H9 (cell line): ENCODE data around the gene CIB4. TPM values are rescaled to one million over a fixed set of nuclear protein-coding genes. Genes with fewer than 3 reads are reported as not detected.

Experiments
- DNase-seq: peaks from one replicate; pipeline ENCODE4 v3.0.0-alpha.2; 2017
- H2AFZ ChIP-seq: one replicate; pipeline ENCODE4 v1.6.1; 2013; ENCODE audit warnings: mild to moderate bottlenecking, low read length, control low read depth, moderate library complexity
- H2AK5ac ChIP-seq: 2 replicates; pipeline ENCODE4 v1.6.1; 2013; ENCODE audit warnings: low read length, control low read depth, mixed read lengths; ENCODE audit not compliant: insufficient read length
- H2BK120ac ChIP-seq: one replicate; pipeline ENCODE4 v1.6.1; 2013; ENCODE audit warnings: low read depth, mild to moderate bottlenecking, low read length, control low read depth, inconsistent platforms; ENCODE audit not compliant: poor library complexity, severe bottlenecking
- H2BK12ac ChIP-seq: 2 replicates; pipeline ENCODE4 v1.6.1; 2013; ENCODE audit warnings: low read length, control low read depth, mixed read lengths, low read depth; ENCODE audit not compliant: insufficient read length
- H2BK15ac ChIP-seq: 2 replicates; pipeline ENCODE4 v1.6.1; 2013; ENCODE audit warnings: low read depth, low read length, control low read depth
- H2BK20ac ChIP-seq: one replicate; pipeline ENCODE4 v1.6.1; 2013; ENCODE audit warnings: low read depth, mild to moderate bottlenecking, low read length, control low read depth, inconsistent platforms; ENCODE audit not compliant: poor library complexity, severe bottlenecking
- H2BK5ac ChIP-seq: 2 replicates; pipeline ENCODE4 v1.6.1; 2013; ENCODE audit warnings: low read length, control low read depth, mixed read lengths; ENCODE audit not compliant: insufficient read length
- H3K14ac ChIP-seq: 2 replicates; pipeline ENCODE4 v1.6.1; 2013; ENCODE audit warnings: low read length, control low read depth; ENCODE audit not compliant: insufficient read depth
- H3K18ac ChIP-seq: 2 replicates; pipeline ENCODE4 v1.6.1; 2013; ENCODE audit warnings: low read depth, mild to moderate bottlenecking, mixed read lengths, low read length, control low read depth; ENCODE audit not compliant: insufficient read length
- H3K23ac ChIP-seq: 2 replicates; pipeline ENCODE4 v1.6.1; 2013; ENCODE audit warnings: low read length, control low read depth, mixed read lengths, low read depth; ENCODE audit not compliant: insufficient read length
- H3K23me2 ChIP-seq: 2 replicates; pipeline ENCODE4 v1.6.1; 2013; ENCODE audit warnings: low read depth, mild to moderate bottlenecking, mixed read lengths, low read length, control low read depth; ENCODE audit not compliant: insufficient read length, poor library complexity, severe bottlenecking
- H3K27ac ChIP-seq: 2 replicates; pipeline ENCODE4 v1.5.1; 2013; ENCODE audit warnings: low read length, control low read depth, mixed read lengths, low read depth; ENCODE audit not compliant: insufficient read length
- H3K27me3 ChIP-seq: 2 replicates; pipeline ENCODE4 v1.6.1; 2013; ENCODE audit warnings: low read length, control low read depth, inconsistent platforms; ENCODE audit not compliant: insufficient read depth
- H3K4ac ChIP-seq: 2 replicates; pipeline ENCODE4 v1.6.1; 2013; ENCODE audit warnings: low read depth, mild to moderate bottlenecking, control low read depth, inconsistent platforms, low read length, moderate library complexity
- H3K4me1 ChIP-seq: 2 replicates; pipeline ENCODE4 v1.6.1; 2013; ENCODE audit warnings: low read length, control low read depth, inconsistent platforms; ENCODE audit not compliant: insufficient read depth
- H3K4me2 ChIP-seq: 2 replicates; pipeline ENCODE4 v1.6.1; 2013; ENCODE audit warnings: low read length, control low read depth, mixed read lengths; ENCODE audit not compliant: insufficient read length, insufficient read depth
- H3K56ac ChIP-seq: 2 replicates; pipeline ENCODE4 v1.6.1; 2013; ENCODE audit warnings: low read depth, mild to moderate bottlenecking, mixed read lengths, low read length, control low read depth; ENCODE audit not compliant: insufficient read length
- H3K79me1 ChIP-seq: 2 replicates; pipeline ENCODE4 v1.6.1; 2013; ENCODE audit warnings: low read depth, mild to moderate bottlenecking, moderate library complexity, low read length, control low read depth, inconsistent platforms; ENCODE audit not compliant: insufficient read depth, poor library complexity, severe bottlenecking
- H3K79me2 ChIP-seq: 2 replicates; pipeline ENCODE4 v1.6.1; 2013; ENCODE audit warnings: low read length, control low read depth, inconsistent platforms; ENCODE audit not compliant: insufficient read depth
- H3K9ac ChIP-seq: 2 replicates; pipeline ENCODE4 v1.6.1; 2013; ENCODE audit warnings: low read length, control low read depth, mixed read lengths; ENCODE audit not compliant: insufficient read length; ENCODE audit errors: extremely low read depth
- H3K9me3 ChIP-seq: one replicate; pipeline ENCODE4 v1.6.1; 2013; ENCODE audit warnings: low read depth, low read length, inconsistent platforms; ENCODE audit not compliant: control insufficient read depth
- H3T11ph ChIP-seq: one replicate; pipeline ENCODE4 v1.6.1; 2013; ENCODE audit warnings: mild to moderate bottlenecking, low read length, control low read depth, inconsistent platforms
- H4K20me1 ChIP-seq: one replicate; pipeline ENCODE4 v1.6.1; 2013; ENCODE audit not compliant: control insufficient read depth, insufficient read length, insufficient read depth
- H4K5ac ChIP-seq: 2 replicates; pipeline ENCODE4 v1.6.1; 2013; ENCODE audit warnings: low read depth, mild to moderate bottlenecking, mixed read lengths, low read length, control low read depth; ENCODE audit not compliant: insufficient read length
- H4K8ac ChIP-seq: replicated peaks from 2 replicates; pipeline ENCODE4 v1.6.1; 2013; ENCODE audit warnings: low read length, control low read depth, mixed read lengths, low read depth; ENCODE audit not compliant: insufficient read length
- H4K91ac ChIP-seq: 2 replicates; pipeline ENCODE4 v1.6.1; 2013; ENCODE audit warnings: low read depth, mild to moderate bottlenecking, moderate library complexity, mixed read lengths, low read length, control low read depth; ENCODE audit not compliant: insufficient read length
- H3K27ac Mint-ChIP-seq, 3 experiments: 2 replicates in 2 of 3; 3 replicates in 1 of 3; pipeline ENCODE4 v1.8.0; 2020 to 2021; ENCODE audit warnings: mixed read lengths in 3 of 3, mild to moderate bottlenecking in 1 of 3, moderate library complexity in 1 of 3
- H3K27me3 Mint-ChIP-seq: 2 replicates; pipeline ENCODE4 v1.8.0; 2021; ENCODE audit warnings: low read depth, mild to moderate bottlenecking, moderate library complexity, mixed read lengths
- H3K36me3 Mint-ChIP-seq, 3 experiments: 2 replicates in 2 of 3; 3 replicates in 1 of 3; pipeline ENCODE4 v1.8.0; 2020 to 2021; ENCODE audit warnings: low read depth in 3 of 3, mixed read lengths in 3 of 3; ENCODE audit not compliant: insufficient read depth in 1 of 3
- H3K4me1 Mint-ChIP-seq, 2 experiments: 2 replicates each; pipeline ENCODE4 v1.8.0; 2020; ENCODE audit warnings: mixed read lengths in 2 of 2
- H3K4me3 Mint-ChIP-seq, 2 experiments: 2 replicates in 1 of 2; 3 replicates in 1 of 2; pipeline ENCODE4 v1.8.0; 2020 to 2021; ENCODE audit warnings: mild to moderate bottlenecking in 2 of 2, mixed read lengths in 2 of 2, moderate library complexity in 1 of 2
- H3K9me3 Mint-ChIP-seq, 2 experiments: 2 replicates in 1 of 2; 3 replicates in 1 of 2; pipeline ENCODE4 v1.8.0; 2020; ENCODE audit warnings: mild to moderate bottlenecking in 2 of 2, mixed read lengths in 2 of 2, moderate library complexity in 1 of 2
- WGBS: extraction: QIAGEN DNeasy Blood & Tissue Kit; methylation state at CpG from one replicate; pipeline ENCODE4 v1.1.7; 2013; ENCODE audit warnings: missing lambda C conversion rate, low lambda C conversion rate, mixed read lengths; ENCODE audit not compliant: insufficient read length; ENCODE audit errors: extremely low coverage; 5-methylcytosine and 5-hydroxymethylcytosine counted together
- total RNA-seq: library from RNA; stranded (reverse); gene quantifications from 2 replicates; pipeline ENCODE4 v1.2.1, GENCODE V29; 2021
- TF ChIP-seq, protein P1 (sequence below): fragments of 200-600 bp; sonication (generic); conservative IDR thresholded peaks from 3 replicates; pipeline ENCODE4 v1.8.0; 2021; ENCODE audit warnings: antibody characterized with exemption, mild to moderate bottlenecking

Gene CIB4
- total RNA-seq, 1 experiment from 2014 or later: not detected

GRCh38 chr2:26685341-26685740 lies 44.2 kb upstream of the CIB4 start:
- H3K4me1 Mint-ChIP-seq: peaks cover 25 to 26% of the 10 kb centered on the region in 2 experiments
- H3K27me3 Mint-ChIP-seq: peaks cover 81% of the 10 kb centered on the region

More at GRCh38 chr2:26685341-26685740, 44.2 kb upstream of the CIB4 start:
- no peaks in the 10 kb centered on the region; the same call in 1 of the 2 replicates for H3K27me3 ChIP-seq
- H3K79me2 ChIP-seq: no peaks in the 10 kb centered on the region
- no peak overlapping the region for H3K27ac Mint-ChIP-seq
- H4K91ac ChIP-seq: no peak overlapping the region
- H2BK5ac ChIP-seq: no peak overlapping the region
- no peak overlapping the region for H2BK15ac ChIP-seq
- H3K9me3 Mint-ChIP-seq: no peaks in the 10 kb centered on the region
- no peak overlapping the region for H3T11ph ChIP-seq
- TF ChIP-seq, protein P1, sequence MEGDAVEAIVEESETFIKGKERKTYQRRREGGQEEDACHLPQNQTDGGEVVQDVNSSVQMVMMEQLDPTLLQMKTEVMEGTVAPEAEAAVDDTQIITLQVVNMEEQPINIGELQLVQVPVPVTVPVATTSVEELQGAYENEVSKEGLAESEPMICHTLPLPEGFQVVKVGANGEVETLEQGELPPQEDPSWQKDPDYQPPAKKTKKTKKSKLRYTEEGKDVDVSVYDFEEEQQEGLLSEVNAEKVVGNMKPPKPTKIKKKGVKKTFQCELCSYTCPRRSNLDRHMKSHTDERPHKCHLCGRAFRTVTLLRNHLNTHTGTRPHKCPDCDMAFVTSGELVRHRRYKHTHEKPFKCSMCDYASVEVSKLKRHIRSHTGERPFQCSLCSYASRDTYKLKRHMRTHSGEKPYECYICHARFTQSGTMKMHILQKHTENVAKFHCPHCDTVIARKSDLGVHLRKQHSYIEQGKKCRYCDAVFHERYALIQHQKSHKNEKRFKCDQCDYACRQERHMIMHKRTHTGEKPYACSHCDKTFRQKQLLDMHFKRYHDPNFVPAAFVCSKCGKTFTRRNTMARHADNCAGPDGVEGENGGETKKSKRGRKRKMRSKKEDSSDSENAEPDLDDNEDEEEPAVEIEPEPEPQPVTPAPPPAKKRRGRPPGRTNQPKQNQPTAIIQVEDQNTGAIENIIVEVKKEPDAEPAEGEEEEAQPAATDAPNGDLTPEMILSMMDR: no peak
- no peak overlapping the region for H2BK120ac ChIP-seq
- no CpG with 5 or more reads among the region's 5 CpGs for WGBS
- no peak overlapping the region for H3K4me3 Mint-ChIP-seq
- no peaks in the 10 kb centered on the region for H3K23me2 ChIP-seq
- H3K36me3 Mint-ChIP-seq: no peaks in the 10 kb centered on the region
- H2BK20ac ChIP-seq: no peak overlapping the region
- no peak overlapping the region for H3K9ac ChIP-seq
- no peaks in the 10 kb centered on the region for H3K79me1 ChIP-seq
- H2AK5ac ChIP-seq: no peak overlapping the region
- H2BK12ac ChIP-seq: no peak overlapping the region
- H3K9me3 ChIP-seq: no peaks in the 10 kb centered on the region
- H3K4ac ChIP-seq: no peak overlapping the region
- no peak for DNase-seq
- no peaks in the 10 kb centered on the region for H3K4me1 ChIP-seq
- no peak overlapping the region for H3K56ac ChIP-seq
- no peak overlapping the region for H4K5ac ChIP-seq
- H3K18ac ChIP-seq: no peak overlapping the region
- no peak overlapping the region for H3K27ac ChIP-seq
- H3K23ac ChIP-seq: no peak overlapping the region
- no peak overlapping the region for H3K4me2 ChIP-seq
- no peak overlapping the region for H4K8ac ChIP-seq
- H2AFZ ChIP-seq: no peak overlapping the region
- no peak overlapping the region for H3K14ac ChIP-seq
- no peaks in the 10 kb centered on the region for H4K20me1 ChIP-seq
